Panc1 (cell line): ENCODE data around the gene MCEE. TPM values are rescaled to one million over a fixed set of nuclear protein-coding genes. Genes with fewer than 3 reads are reported as not detected.

Source experiments
- ATAC-seq: fragments of 200-7000 bp; cut with Tn5 transposase; 2 replicates; pipeline ENCODE4 v1.9.1; 2020; ENCODE audit warnings: mild to moderate bottlenecking, moderate library complexity
- BruUV-seq: library from RNA; stranded (reverse); fragments of 400-500 nt; replicated peaks from 2 replicates; lab custom pipeline; 2021; lab: Mats Ljungman, UMichigan
- CTCF ChIA-PET: fragments of 300-600 bp; sonication (Branson Sonifier 250); formaldehyde crosslinking; loops from one replicate; lab custom pipeline; 2022; ENCODE audit warnings: antibody characterized with exemption; lab: Charles Lee
- POLR2A ChIA-PET: fragments of 300-600 bp; sonication (Branson Sonifier 250); formaldehyde crosslinking; loops from one replicate; lab custom pipeline; 2022; ENCODE audit warnings: antibody characterized with exemption; lab: Charles Lee
- DNase-seq: peaks from one replicate; pipeline ENCODE4 v3.0.0-alpha.2; 2010; ENCODE audit warnings: low read depth, low spot score
- H3K27ac ChIP-seq: 2 replicates; pipeline ENCODE4 v1.5.1; 2011; ENCODE audit warnings: mild to moderate bottlenecking, low read length, inconsistent platforms
- H3K27me3 ChIP-seq: fragments of 200-500 bp; sonication (Bioruptor generic); 2 replicates; pipeline ENCODE4 v1.6.0; 2014; ENCODE audit warnings: low read length, inconsistent platforms; ENCODE audit not compliant: control insufficient read depth, insufficient read depth
- H3K36me3 ChIP-seq: fragments of 200-500 bp; sonication (Bioruptor generic); 2 replicates; pipeline ENCODE4 v1.5.1; 2014; ENCODE audit warnings: inconsistent platforms, mild to moderate bottlenecking, low read length, moderate library complexity; ENCODE audit not compliant: control insufficient read depth, insufficient read depth
- H3K4me1 ChIP-seq: 2 replicates; pipeline ENCODE4 v1.5.1; 2011; ENCODE audit warnings: inconsistent platforms, mild to moderate bottlenecking, low read length, moderate library complexity; ENCODE audit not compliant: control insufficient read depth, insufficient read depth
- H3K4me3 ChIP-seq, 2 experiments: 2 replicates each; pipeline ENCODE4 v1.5.1; 2011 to 2012; ENCODE audit warnings: low read depth in 2 of 2, low read length in 2 of 2, mild to moderate bottlenecking in 2 of 2, inconsistent platforms in 1 of 2, moderate library complexity in 1 of 2
- H3K9me3 ChIP-seq: fragments of 200-500 bp; sonication (Bioruptor generic); 2 replicates; pipeline ENCODE4 v1.5.1; 2014; ENCODE audit warnings: low read depth, mild to moderate bottlenecking, inconsistent platforms, low read length, moderate library complexity; ENCODE audit not compliant: control insufficient read depth, insufficient read depth
- POLR2AphosphoS5 ChIP-seq: IDR thresholded peaks from 2 replicates; pipeline ENCODE4 v1.6.1; 2012; ENCODE audit warnings: mild to moderate bottlenecking, low read depth, low read length, moderate library complexity
- SIN3A ChIP-seq: IDR thresholded peaks from 2 replicates; pipeline ENCODE4 v1.6.1; 2012; ENCODE audit warnings: low read depth, mild to moderate bottlenecking, low read length, moderate library complexity, borderline replicate concordance; ENCODE audit not compliant: insufficient read depth
- TCF7L2 ChIP-seq: IDR thresholded peaks from 2 replicates; pipeline ENCODE4 v1.6.1; 2011; ENCODE audit warnings: mild to moderate bottlenecking, low read depth, low read length, inconsistent platforms
- in situ Hi-C: cut with HindIII; loops from 2 replicates; pipeline ENCODE4 v1.10.0; 2016; ENCODE audit warnings: low sequenced_read_pairs, low pct_unique_long_range_greater_than_20kb
- intact Hi-C: fragments of 100-400 bp; cut with micrococcal nuclease; formaldehyde crosslinking; loops from one replicate; pipeline ENCODE4 v1.10.0; 2022; ENCODE audit not compliant: unreplicated experiment
- total RNA-seq: library from RNA; stranded (reverse); gene quantifications from one replicate; pipeline ENCODE4 v1.2.1, GENCODE V29; 2021; ENCODE audit not compliant: unreplicated experiment
- TF ChIP-seq, protein P1 (sequence below): fragments of 450-650 bp; IDR thresholded peaks from 2 replicates; pipeline ENCODE4 v1.5.1; 2017; ENCODE audit warnings: mild to moderate bottlenecking
- TF ChIP-seq, protein P2 (sequence below), 2 experiments: IDR thresholded peaks; 2 replicates each; pipeline ENCODE4 v1.6.1; 2011 to 2012; ENCODE audit warnings: low read depth in 2 of 2, control low read depth in 1 of 2, low read length in 1 of 2, mild to moderate bottlenecking in 1 of 2, moderate library complexity in 1 of 2; ENCODE audit not compliant: insufficient read depth in 1 of 2

Gene MCEE
- total RNA-seq, 1 experiment from 2014 or later = 4.8 TPM

DNA sequence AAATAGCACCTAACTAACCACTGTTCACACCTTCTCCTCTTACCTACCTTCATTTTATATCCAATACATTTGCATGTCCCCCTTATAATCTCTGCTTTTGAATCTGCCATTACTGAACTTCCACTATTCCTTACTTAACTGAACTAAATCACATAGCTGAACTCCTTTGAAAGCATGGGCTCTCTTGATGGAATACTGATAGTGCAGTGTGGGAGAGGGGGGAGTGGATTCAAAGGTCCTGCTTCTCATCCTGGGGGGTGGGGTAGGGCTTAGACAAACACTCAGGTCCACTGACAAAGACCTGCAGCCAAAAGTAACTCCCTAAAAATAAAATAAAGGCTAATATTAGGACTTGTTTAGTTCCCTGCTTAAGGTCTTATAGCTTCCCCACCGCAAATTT lies 8.6 kb downstream of the MCEE start:
- Histone ChIP-seq H3K27ac (no peak overlapping the region), H3K36me3 (no peaks in the 10 kb centered on the region), H3K4me1 (no peaks in the 10 kb centered on the region), H3K27me3 (no peaks in the 10 kb centered on the region), H3K9me3 (no peaks in the 10 kb centered on the region), H3K4me3 (no peak overlapping the region)
- no peak for DNase-seq
- no peak for ATAC-seq
- in situ Hi-C loops (no loop called here), intact Hi-C loops (no loop called here)
- CTCF ChIA-PET = interaction anchor here (0.6 kb wide), 2 partner anchors 18 to 671 kb away, joined by 3 to 4 read pairs; no protein-coding TSS in a partner anchor
- BruUV-seq = no TSS peak
- POLR2A ChIA-PET = no interaction called here
- TF ChIP-seq TCF7L2 (no peak), SIN3A (no peak), POLR2AphosphoS5 (no peak)
- TF ChIP-seq, protein P1, sequence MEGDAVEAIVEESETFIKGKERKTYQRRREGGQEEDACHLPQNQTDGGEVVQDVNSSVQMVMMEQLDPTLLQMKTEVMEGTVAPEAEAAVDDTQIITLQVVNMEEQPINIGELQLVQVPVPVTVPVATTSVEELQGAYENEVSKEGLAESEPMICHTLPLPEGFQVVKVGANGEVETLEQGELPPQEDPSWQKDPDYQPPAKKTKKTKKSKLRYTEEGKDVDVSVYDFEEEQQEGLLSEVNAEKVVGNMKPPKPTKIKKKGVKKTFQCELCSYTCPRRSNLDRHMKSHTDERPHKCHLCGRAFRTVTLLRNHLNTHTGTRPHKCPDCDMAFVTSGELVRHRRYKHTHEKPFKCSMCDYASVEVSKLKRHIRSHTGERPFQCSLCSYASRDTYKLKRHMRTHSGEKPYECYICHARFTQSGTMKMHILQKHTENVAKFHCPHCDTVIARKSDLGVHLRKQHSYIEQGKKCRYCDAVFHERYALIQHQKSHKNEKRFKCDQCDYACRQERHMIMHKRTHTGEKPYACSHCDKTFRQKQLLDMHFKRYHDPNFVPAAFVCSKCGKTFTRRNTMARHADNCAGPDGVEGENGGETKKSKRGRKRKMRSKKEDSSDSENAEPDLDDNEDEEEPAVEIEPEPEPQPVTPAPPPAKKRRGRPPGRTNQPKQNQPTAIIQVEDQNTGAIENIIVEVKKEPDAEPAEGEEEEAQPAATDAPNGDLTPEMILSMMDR = no peak
- TF ChIP-seq, protein P2, sequence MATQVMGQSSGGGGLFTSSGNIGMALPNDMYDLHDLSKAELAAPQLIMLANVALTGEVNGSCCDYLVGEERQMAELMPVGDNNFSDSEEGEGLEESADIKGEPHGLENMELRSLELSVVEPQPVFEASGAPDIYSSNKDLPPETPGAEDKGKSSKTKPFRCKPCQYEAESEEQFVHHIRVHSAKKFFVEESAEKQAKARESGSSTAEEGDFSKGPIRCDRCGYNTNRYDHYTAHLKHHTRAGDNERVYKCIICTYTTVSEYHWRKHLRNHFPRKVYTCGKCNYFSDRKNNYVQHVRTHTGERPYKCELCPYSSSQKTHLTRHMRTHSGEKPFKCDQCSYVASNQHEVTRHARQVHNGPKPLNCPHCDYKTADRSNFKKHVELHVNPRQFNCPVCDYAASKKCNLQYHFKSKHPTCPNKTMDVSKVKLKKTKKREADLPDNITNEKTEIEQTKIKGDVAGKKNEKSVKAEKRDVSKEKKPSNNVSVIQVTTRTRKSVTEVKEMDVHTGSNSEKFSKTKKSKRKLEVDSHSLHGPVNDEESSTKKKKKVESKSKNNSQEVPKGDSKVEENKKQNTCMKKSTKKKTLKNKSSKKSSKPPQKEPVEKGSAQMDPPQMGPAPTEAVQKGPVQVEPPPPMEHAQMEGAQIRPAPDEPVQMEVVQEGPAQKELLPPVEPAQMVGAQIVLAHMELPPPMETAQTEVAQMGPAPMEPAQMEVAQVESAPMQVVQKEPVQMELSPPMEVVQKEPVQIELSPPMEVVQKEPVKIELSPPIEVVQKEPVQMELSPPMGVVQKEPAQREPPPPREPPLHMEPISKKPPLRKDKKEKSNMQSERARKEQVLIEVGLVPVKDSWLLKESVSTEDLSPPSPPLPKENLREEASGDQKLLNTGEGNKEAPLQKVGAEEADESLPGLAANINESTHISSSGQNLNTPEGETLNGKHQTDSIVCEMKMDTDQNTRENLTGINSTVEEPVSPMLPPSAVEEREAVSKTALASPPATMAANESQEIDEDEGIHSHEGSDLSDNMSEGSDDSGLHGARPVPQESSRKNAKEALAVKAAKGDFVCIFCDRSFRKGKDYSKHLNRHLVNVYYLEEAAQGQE (IDR thresholded peaks at IDR 0.05; ENCODE audit: insufficient read depth in 1 of 2, low read depth in 2 of 2, low read length in 1 of 2) = no peak

DNA sequence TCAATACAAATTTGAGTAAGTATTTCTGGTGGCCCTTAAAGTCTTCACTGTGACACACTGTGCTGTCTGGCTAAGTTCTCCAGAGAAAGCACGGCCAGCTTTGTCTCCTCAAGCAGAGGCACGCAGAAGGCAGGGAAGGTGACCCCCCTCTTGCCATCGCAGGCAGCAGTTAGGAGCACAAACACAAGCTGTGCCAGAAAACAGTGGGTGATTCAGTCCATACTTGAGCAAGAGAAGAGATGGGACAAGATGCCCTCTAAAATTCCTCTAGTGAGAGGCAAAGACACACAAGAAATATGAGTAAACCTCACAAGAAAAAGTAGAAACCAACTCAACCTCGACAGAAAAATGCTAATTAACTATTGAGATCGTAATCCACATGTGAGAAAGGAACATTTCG lies 9.8 kb downstream of the MCEE start:
- no peaks in the 10 kb centered on the region for H3K4me1 ChIP-seq
- no peaks in the 10 kb centered on the region for H3K27me3 ChIP-seq
- H3K36me3 ChIP-seq = no peaks in the 10 kb centered on the region
- DNase-seq (no peak), ATAC-seq (no peak)
- BruUV-seq = no TSS peak
- no peak overlapping the region for H3K27ac ChIP-seq
- no peak overlapping the region for H3K4me3 ChIP-seq
- ChIA-PET POLR2A (no interaction called here), CTCF (no interaction called here)
- in situ Hi-C loops (no loop called here), intact Hi-C loops (no loop called here)
- TF ChIP-seq SIN3A = no peak
- TF ChIP-seq, protein P2 (IDR thresholded peaks at IDR 0.05; ENCODE audit: insufficient read depth in 1 of 2, low read depth in 2 of 2, low read length in 1 of 2) = no peak
- TF ChIP-seq POLR2AphosphoS5 = no peak
- TF ChIP-seq, protein P1 = no peak
- TF ChIP-seq TCF7L2 = no peak
- no peaks in the 10 kb centered on the region for H3K9me3 ChIP-seq
